HS-5 (cell line): Measurements from ENCODE around the gene TRIM40.

ENCODE experiments used
- DNase-seq: peaks from one replicate; pipeline ENCODE4 v3.0.0-alpha.2; 2012; ENCODE audit warnings: low read depth

TRIM40 gene

GRCh38 chr6:30149858-30150550 lies 14.1 kb downstream of the TRIM40 start:
- no peak for DNase-seq

GRCh38 chr6:30150671-30151395 lies 14.9 kb downstream of the TRIM40 start:
- no peak for DNase-seq

- DNase-seq = no peak
Observed at GRCh38 chr6:30151580-30151979, 15.6 kb downstream of the TRIM40 start.

GRCh38 chr6:30152016-30152673 lies 16.2 kb downstream of the TRIM40 start:
- DNase-seq = no peak

- no peak for DNase-seq
Observed at GRCh38 chr6:30152910-30153610, 17.1 kb downstream of the TRIM40 start.

GRCh38 chr6:30154061-30154460 lies 18.1 kb downstream of the TRIM40 start:
- no peak for DNase-seq

- peak; percentile 68 for DNase-seq
Observed at GRCh38 chr6:30154709-30155519, 19.0 kb downstream of the TRIM40 start.

GRCh38 chr6:30155520-30156261 lies 19.8 kb downstream of the TRIM40 start:
- DNase-seq = no peak

GRCh38 chr6:30156262-30156599 lies 20.3 kb downstream of the TRIM40 start:
- no peak for DNase-seq

GRCh38 chr6:30156774-30157173 lies 20.8 kb downstream of the TRIM40 start:
- DNase-seq = no peak

GRCh38 chr6:30157581-30157980 lies 21.6 kb downstream of the TRIM40 start:
- no peak for DNase-seq

GRCh38 chr6:30157999-30158398 lies 22.1 kb downstream of the TRIM40 start:
- DNase-seq = no peak

GRCh38 chr6:30158475-30159040 lies 22.6 kb downstream of the TRIM40 start:
- no peak for DNase-seq

- no peak for DNase-seq
Observed at GRCh38 chr6:30160008-30160784, 24.3 kb downstream of the TRIM40 start.

GRCh38 chr6:30160785-30161531 lies 25.0 kb downstream of the TRIM40 start, which contains the start of gene TRIM10:
Gene TRIM10, minus strand, starts transcription at chr6:30161211. Its CDS starts 353 bp downstream, at chr6:30160858.
- DNase-seq = no peak

- DNase-seq = no peak
Observed at GRCh38 chr6:30162265-30163089, 26.5 kb downstream of the TRIM40 start.

- no peak for DNase-seq
Observed at GRCh38 chr6:30163090-30163917, 27.4 kb downstream of the TRIM40 start, which contains the start of gene TRIM15. Gene TRIM15, plus strand, starts transcription at chr6:30163546. Its CDS starts 139 bp downstream, at chr6:30163685.
